A549 (cell line): Measurements from ENCODE around the gene CPED1. TPM values are rescaled to one million over a fixed set of nuclear protein-coding genes. Genes with fewer than 3 reads are reported as not detected.

Experiments
- ATAC-seq, 2 experiments: fragments of 200-7000 bp in 1 of 2; fragments of >200 bp in 1 of 2; cut with Nextera tagmentation in 1 of 2; cut with Tn5 transposase in 1 of 2; 3 replicates each; pipeline versions ENCODE4 v1.8.0 to v1.9.1; 2018 to 2020; ENCODE audit warnings: mild to moderate bottlenecking in 1 of 2, moderate library complexity in 1 of 2
- CTCF ChIA-PET: fragments of 300-600 bp; sonication (Branson Sonifier 250); formaldehyde crosslinking; extraction: SDS; loops from one replicate; lab custom pipeline; 2021; ENCODE audit warnings: antibody characterized with exemption, inconsistent platforms; lab: Yijun Ruan, JAX
- POLR2A ChIA-PET: fragments of 350-600 bp; formaldehyde crosslinking; extraction: SDS; loops from one replicate; lab custom pipeline; 2021; ENCODE audit warnings: antibody characterized with exemption, inconsistent platforms; lab: Yijun Ruan, JAX
- DNase-seq, 2 experiments: peaks; one replicate each; pipeline versions ENCODE4 v3.0.0 to v3.0.0-alpha.2; 2011 to 2016; ENCODE audit warnings: low read depth in 1 of 2, low spot score in 1 of 2
- FAIRE-seq: peaks from 2 replicates; lab custom pipeline; 2011; peaks lifted over from hg19 to GRCh38; lab: Jason Lieb, UNC
- H3K27ac ChIP-seq, 2 experiments: fragments of >200 bp; sonication (Bioruptor Twin); formaldehyde crosslinking; 3 replicates each; pipeline ENCODE4 v1.5.1; 2016 to 2017
- H3K4me1 ChIP-seq: fragments of >200 bp; sonication (Bioruptor Twin); formaldehyde crosslinking; 3 replicates; pipeline ENCODE4 v1.6.1; 2016
- H3K4me2 ChIP-seq: fragments of >200 bp; sonication (Bioruptor Twin); formaldehyde crosslinking; 3 replicates; pipeline ENCODE4 v1.6.1; 2016
- H3K4me3 ChIP-seq: fragments of >200 bp; sonication (Bioruptor Twin); formaldehyde crosslinking; 3 replicates; pipeline ENCODE4 v1.5.1; 2016
- H3K9me3 ChIP-seq: fragments of >200 bp; sonication (Bioruptor Twin); formaldehyde crosslinking; 3 replicates; pipeline ENCODE4 v1.6.1; 2016
- BHLHE40 ChIP-seq: IDR thresholded peaks from 2 replicates; pipeline ENCODE4 v1.6.1; 2012; ENCODE audit warnings: low read depth, low read length, inconsistent platforms
- CBX2 ChIP-seq: fragments of 200-600 bp; sonication (generic); IDR thresholded peaks from 2 replicates; pipeline ENCODE4 v1.6.1; 2016; ENCODE audit warnings: low read depth, mild to moderate bottlenecking, borderline replicate concordance
- CEBPB ChIP-seq, 2 experiments: fragments of >200 bp in 1 of 2; sonication (Bioruptor Twin) in 1 of 2; formaldehyde crosslinking in 1 of 2; IDR thresholded peaks; 2 replicates each; pipeline ENCODE4 v1.6.1; 2012 to 2016
- CHD2 ChIP-seq: fragments of 150-350 bp; IDR thresholded peaks from 2 replicates; pipeline ENCODE4 v1.6.1; 2014; ENCODE audit warnings: low read length; ENCODE audit not compliant: partially characterized antibody
- E2F6 ChIP-seq: IDR thresholded peaks from 2 replicates; pipeline ENCODE4 v1.6.1; 2012; ENCODE audit warnings: low read depth, borderline replicate concordance
- EP300 ChIP-seq, 2 experiments: fragments of >200 bp; sonication (Bioruptor Twin); formaldehyde crosslinking; IDR thresholded peaks; 2 replicates in 1 of 2; 3 replicates in 1 of 2; pipeline ENCODE4 v1.6.1; 2016 to 2017
- ESRRA ChIP-seq: fragments of 150-350 bp; IDR thresholded peaks from 2 replicates; pipeline ENCODE4 v1.6.1; 2014; ENCODE audit warnings: mild to moderate bottlenecking, low read length, borderline replicate concordance
- FOSB ChIP-seq: fragments of 250-450 bp; sonication (Bioruptor Pico); IDR thresholded peaks from 2 replicates; pipeline ENCODE4 v1.5.0; 2020; ENCODE audit warnings: mild to moderate bottlenecking, moderate library complexity
- FOXS1 ChIP-seq: fragments of 250-450 bp; sonication (Bioruptor Pico); IDR thresholded peaks from 2 replicates; pipeline ENCODE4 v1.5.0; 2020; ENCODE audit warnings: mild to moderate bottlenecking, moderate library complexity
- GATA3 ChIP-seq: IDR thresholded peaks from 2 replicates; pipeline ENCODE4 v1.6.1; 2012; ENCODE audit warnings: borderline replicate concordance
- HDAC2 ChIP-seq: fragments of 200-600 bp; sonication (generic); IDR thresholded peaks from 2 replicates; pipeline ENCODE4 v1.6.1; 2016
- HEYL ChIP-seq: fragments of 250-450 bp; sonication (Bioruptor Pico); IDR thresholded peaks from 2 replicates; pipeline ENCODE4 v1.8.0; 2021; ENCODE audit warnings: mild to moderate bottlenecking, moderate library complexity
- HOXB13 ChIP-seq: fragments of 250-450 bp; sonication (Bioruptor Pico); IDR thresholded peaks from 2 replicates; pipeline ENCODE4 v1.5.0; 2020; ENCODE audit warnings: low read depth, mild to moderate bottlenecking, moderate library complexity
- KDM1A ChIP-seq: fragments of 200-600 bp; sonication (generic); IDR thresholded peaks from 2 replicates; pipeline ENCODE4 v1.6.1; 2016; ENCODE audit warnings: low read depth, mild to moderate bottlenecking
- KDM5A ChIP-seq: fragments of 200-600 bp; sonication (generic); IDR thresholded peaks from 2 replicates; pipeline ENCODE4 v1.6.1; 2016; ENCODE audit warnings: antibody characterized with exemption, mild to moderate bottlenecking
- MAX ChIP-seq: IDR thresholded peaks from 2 replicates; pipeline ENCODE4 v1.6.1; 2012
- NR3C1 ChIP-seq: fragments of >200 bp; sonication (Bioruptor Twin); formaldehyde crosslinking; IDR thresholded peaks from 3 replicates; pipeline ENCODE4 v1.6.1; 2017
- PBX3 ChIP-seq: IDR thresholded peaks from 2 replicates; pipeline ENCODE4 v1.6.1; 2012
- POLR2A ChIP-seq: IDR thresholded peaks from 2 replicates; pipeline ENCODE4 v1.6.1; 2012; ENCODE audit warnings: mild to moderate bottlenecking, low read length
- TFCP2L1 ChIP-seq: fragments of 250-450 bp; sonication (Bioruptor Pico); IDR thresholded peaks from 2 replicates; pipeline ENCODE4 v1.5.0; 2021; ENCODE audit warnings: mild to moderate bottlenecking
- TP53 ChIP-seq: fragments of 250-450 bp; sonication (Bioruptor Pico); IDR thresholded peaks from 2 replicates; pipeline ENCODE4 v1.5.0; 2021; ENCODE audit warnings: mild to moderate bottlenecking, moderate library complexity
- USF2 ChIP-seq: fragments of 450-650 bp; IDR thresholded peaks from 2 replicates; pipeline ENCODE4 v1.6.1; 2014; ENCODE audit warnings: antibody characterized with exemption
- ZC3H11A ChIP-seq: fragments of 450-650 bp; IDR thresholded peaks from 2 replicates; pipeline ENCODE4 v1.6.1; 2014; ENCODE audit warnings: antibody characterized with exemption, mild to moderate bottlenecking
- ZNF302 ChIP-seq: fragments of 250-450 bp; sonication (Bioruptor Pico); IDR thresholded peaks from 2 replicates; pipeline ENCODE4 v1.9.0; 2021; ENCODE audit warnings: inconsistent platforms, mild to moderate bottlenecking, moderate library complexity
- whole genome bisulfite sequencing: methylation state at CpG from one replicate; pipeline ENCODE4 v1.1.6; 2017; ENCODE audit errors: missing lambda C conversion rate; 5-methylcytosine and 5-hydroxymethylcytosine counted together
- polyA plus RNA-seq, 4 experiments: library from polyadenylated mRNA; depleted of rRNA in 3 of 4; stranded (reverse); fragments of >200 nt; fragmentation: RNase III in 1 of 4; extraction: RNeasy Plus Mini Kit Qiagen cat#74134 plus additional on column Dnase treatment in 1 of 4; gene quantifications; 2 replicates in 3 of 4; 3 replicates in 1 of 4; pipeline ENCODE4 v1.2.3, GENCODE V29; 2011 to 2017
- small RNA-seq, 6 experiments: library from RNA; depleted of rRNA; stranded (forward); fragments of <200 nt; gene quantifications; one replicate each; pipeline ENCODE3, GENCODE V24; 2012

Gene CPED1
- polyA plus RNA-seq, 2 of the 4 experiments (the other 2 are of a cell fraction) = 0.03 TPM; not detected in 1

GRCh38 chr7:121343302-121343701, 354.8 kb downstream of the CPED1 start:
- FAIRE-seq (no peak), ATAC-seq (no peak), DNase-seq (no peak)
- ChIA-PET POLR2A (no interaction called here), CTCF (interaction anchor here (1.5 kb wide), 1 partner anchor 14 kb away, joined by 3 read pairs; no protein-coding TSS in a partner anchor)
- no peak overlapping the region for H3K27ac ChIP-seq
- H3K9me3 ChIP-seq = no peaks in the 10 kb centered on the region
- no peaks in the 10 kb centered on the region for H3K4me1 ChIP-seq
- H3K4me2 ChIP-seq = no peak overlapping the region
- WGBS = 73% methylated on average over 3 of the region's 3 CpGs
- TF ChIP-seq ZC3H11A = no peak
- TF ChIP-seq E2F6 = no peak
- no peak for TF ChIP-seq EP300 (IDR thresholded peaks at IDR 0.05)
- TF ChIP-seq HOXB13 (CRISPR knock-in tag) = no peak
- TF ChIP-seq TP53 (CRISPR knock-in tag) = no peak
- no peak for TF ChIP-seq FOSB (CRISPR knock-in tag)
- TF ChIP-seq POLR2A = no peak
- no peak for TF ChIP-seq HEYL (CRISPR knock-in tag)
- TF ChIP-seq NR3C1 = no peak
- TF ChIP-seq USF2 = no peak
- TF ChIP-seq KDM1A = no peak
- no peak overlapping the region for H3K4me3 ChIP-seq

- no peak overlapping the region for H3K27ac ChIP-seq
- ATAC-seq = no peak
- no peak for TF ChIP-seq POLR2A
- TF ChIP-seq CEBPB (IDR thresholded peaks at IDR 0.05) = no peak
- no peak for TF ChIP-seq TP53 (CRISPR knock-in tag)
- TF ChIP-seq KDM5A = no peak
- TF ChIP-seq MAX = no peak
- TF ChIP-seq BHLHE40 = no peak
- TF ChIP-seq HEYL (CRISPR knock-in tag) = no peak
- no peak for TF ChIP-seq HDAC2
- no peak for TF ChIP-seq CBX2
- TF ChIP-seq ZNF302 = no peak
- TF ChIP-seq ESRRA = no peak
- no peak for TF ChIP-seq USF2
- TF ChIP-seq KDM1A = no peak
- no peak for TF ChIP-seq CHD2
- TF ChIP-seq PBX3 = no peak
- TF ChIP-seq FOXS1 = no peak
- no peak for TF ChIP-seq TFCP2L1
- TF ChIP-seq, all 56 proteins: peak for 0
- Histone ChIP-seq H3K4me1 (no peaks in the 10 kb centered on the region), H3K9me3 (no peaks in the 10 kb centered on the region), H3K4me3 (no peak overlapping the region), H3K4me2 (no peak overlapping the region)
- 99% methylated on average over 2 of the region's 2 CpGs for WGBS
- FAIRE-seq = no peak
- ChIA-PET CTCF (interaction anchor here (1.8 kb wide), 1 partner anchor 23 kb away, joined by 9 read pairs; no protein-coding TSS in a partner anchor), POLR2A (interaction anchor here (0.6 kb wide), 1 partner anchor 394 kb away, joined by 4 read pairs; the partner anchor contains the start of gene ING3)
- no peak for DNase-seq
These were observed 355.6 kb downstream of the CPED1 start for GRCh38 chr7:121344093-121344492.

- no peak for TF ChIP-seq GATA3
- no peak for TF ChIP-seq BHLHE40
- 95% methylated on average over 1 of the region's 1 CpG for WGBS
- CTCF ChIA-PET = interaction anchor here (1.8 kb wide), 1 partner anchor 22 kb away, joined by 9 read pairs; no protein-coding TSS in a partner anchor
- POLR2A ChIA-PET = interaction anchor here (0.6 kb wide), 1 partner anchor 394 kb away, joined by 4 read pairs; the partner anchor contains the start of gene ING3
- Histone ChIP-seq H3K4me1 (no peaks in the 10 kb centered on the region), H3K4me2 (no peak overlapping the region), H3K4me3 (no peak overlapping the region), H3K9me3 (no peaks in the 10 kb centered on the region), H3K27ac (no peak overlapping the region)
- no peak for FAIRE-seq
- no peak for DNase-seq
- ATAC-seq = no peak
These were observed 356.0 kb downstream of the CPED1 start for GRCh38 chr7:121344497-121344896.

Small RNA genes within 50 kb of the gene (small RNA-seq; reads per million reads assigned to genes)
- 0 reads per million in 6 experiments for gene HMGN1P18
- gene RNA5SP240 = 0 reads per million in 6 experiments
- 0 to 1.0 (median 0) reads per million in 6 experiments for gene RNA5SP241
- 0 to 14.5 (median 1.0) reads per million in 6 experiments for gene RNU6-517P

Other genes with a start within 250 kb of the CPED1 start
- gene TSPAN12, start 130.6 kb upstream of the CPED1 start, polyA plus RNA-seq (2011; rRNA removed) = 0.98 and 1.2 TPM in 2 replicates
- 0.41 to 0.62 TPM (median 0.58 TPM) in 3 replicates for gene TSPAN12, start 130.6 kb upstream of the CPED1 start, polyA plus RNA-seq (2017; fragmentation: RNase III; extraction: RNeasy Plus Mini Kit Qiagen cat#74134 plus additional on column Dnase treatment)
- gene ING3, start 37.9 kb upstream of the CPED1 start, polyA plus RNA-seq (2011; rRNA removed) = 6.9 and 11.3 TPM in 2 replicates
- gene ING3, start 37.9 kb upstream of the CPED1 start, polyA plus RNA-seq (2017; fragmentation: RNase III; extraction: RNeasy Plus Mini Kit Qiagen cat#74134 plus additional on column Dnase treatment) = 5.6 to 6.7 TPM (median 6.2 TPM) in 3 replicates